Fibroblast of skin of left biceps (primary cell): Measurements from ENCODE around the gene DNAH8.

Experiments used
- DNase-seq, 2 experiments: peaks; one replicate each; pipeline ENCODE4 v3.0.0-alpha.2; 2013; ENCODE audit warnings: low read depth in 2 of 2

The DNAH8 gene

GRCh38 chr6:38796850-38797249 is 81.7 kb downstream of the DNAH8 start:
- DNase-seq, result no peak

- no peak for DNase-seq
Observed at GRCh38 chr6:38797391-38797790, 82.3 kb downstream of the DNAH8 start.

GRCh38 chr6:38799529-38800184 is 84.5 kb downstream of the DNAH8 start:
- DNase-seq, result no peak

DNA sequence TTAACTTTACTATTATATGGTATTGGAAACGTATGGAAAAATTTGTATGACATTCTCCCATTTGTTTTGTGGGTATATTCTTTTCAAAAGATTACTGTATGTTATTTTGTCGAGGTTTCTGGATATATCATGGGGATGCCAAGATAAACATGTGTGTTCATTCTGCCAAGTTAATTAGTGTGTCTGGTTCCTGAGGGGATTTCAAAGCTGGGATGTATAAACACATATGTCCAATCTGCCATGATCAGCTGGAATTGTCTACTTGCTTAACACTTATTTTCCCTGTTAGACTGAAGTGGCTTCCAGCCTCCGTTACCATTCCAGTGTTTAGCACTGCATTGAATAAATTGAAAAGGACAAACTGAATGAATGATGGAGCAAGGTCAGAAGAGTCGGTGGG is 86.2 kb downstream of the DNAH8 start:
- DNase-seq, result no peak

- no peak for DNase-seq
Observed at GRCh38 chr6:38802497-38802896, 87.4 kb downstream of the DNAH8 start.

- DNase-seq, result no peak
Observed at GRCh38 chr6:38803129-38803528, 88.0 kb downstream of the DNAH8 start.

- no peak for DNase-seq
Observed at GRCh38 chr6:38804358-38804757, 89.2 kb downstream of the DNAH8 start.

DNA sequence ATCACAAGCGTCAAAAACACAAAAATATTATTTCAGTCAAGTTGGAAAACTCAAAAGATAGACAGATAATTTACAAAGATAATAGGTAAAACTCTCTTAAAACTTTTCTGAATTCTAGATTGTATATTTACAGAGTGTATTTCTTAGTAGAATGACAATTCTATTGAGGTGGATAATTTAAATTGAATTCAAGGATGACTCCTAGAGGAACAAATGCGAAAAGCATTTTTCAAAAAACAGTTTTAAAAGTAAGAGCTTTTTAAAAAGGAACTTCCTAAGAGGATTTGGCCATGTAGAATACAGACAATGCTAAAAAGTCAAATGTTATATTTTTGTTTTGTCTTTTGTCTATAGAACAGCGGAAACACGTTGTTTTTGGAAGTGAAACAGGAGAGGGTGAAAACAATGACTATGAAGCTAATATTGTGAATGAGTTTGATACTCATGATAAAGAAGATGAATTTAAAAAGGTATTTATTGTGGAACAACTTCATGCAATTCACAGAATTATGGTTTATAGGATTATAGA is 90.1 kb downstream of the DNAH8 start:
- DNase-seq, result no peak

DNA sequence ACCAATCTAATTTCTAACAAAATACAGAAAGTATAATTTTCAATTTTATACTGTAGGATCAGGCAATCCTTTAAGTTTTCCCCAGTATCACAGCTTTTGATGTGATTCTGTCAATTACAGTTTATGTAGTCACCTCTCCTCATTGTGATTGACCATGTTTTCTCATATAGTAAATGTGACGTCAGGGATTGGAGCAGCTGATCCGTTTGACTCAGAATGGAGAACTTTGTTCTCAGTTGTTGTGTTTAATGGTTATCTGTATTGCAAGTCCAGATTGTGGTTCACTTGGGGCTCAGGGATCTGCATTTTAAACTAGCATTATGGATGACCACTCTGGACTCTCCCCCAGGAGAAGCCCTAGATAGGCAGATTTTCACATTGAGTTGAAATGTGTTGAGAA is 90.6 kb downstream of the DNAH8 start:
- no peak for DNase-seq

GRCh38 chr6:38806271-38806670 is 91.2 kb downstream of the DNAH8 start:
- no peak for DNase-seq

GRCh38 chr6:38806833-38807232 is 91.7 kb downstream of the DNAH8 start:
- DNase-seq, result no peak

GRCh38 chr6:38808039-38808438 is 92.9 kb downstream of the DNAH8 start:
- no peak for DNase-seq

DNA sequence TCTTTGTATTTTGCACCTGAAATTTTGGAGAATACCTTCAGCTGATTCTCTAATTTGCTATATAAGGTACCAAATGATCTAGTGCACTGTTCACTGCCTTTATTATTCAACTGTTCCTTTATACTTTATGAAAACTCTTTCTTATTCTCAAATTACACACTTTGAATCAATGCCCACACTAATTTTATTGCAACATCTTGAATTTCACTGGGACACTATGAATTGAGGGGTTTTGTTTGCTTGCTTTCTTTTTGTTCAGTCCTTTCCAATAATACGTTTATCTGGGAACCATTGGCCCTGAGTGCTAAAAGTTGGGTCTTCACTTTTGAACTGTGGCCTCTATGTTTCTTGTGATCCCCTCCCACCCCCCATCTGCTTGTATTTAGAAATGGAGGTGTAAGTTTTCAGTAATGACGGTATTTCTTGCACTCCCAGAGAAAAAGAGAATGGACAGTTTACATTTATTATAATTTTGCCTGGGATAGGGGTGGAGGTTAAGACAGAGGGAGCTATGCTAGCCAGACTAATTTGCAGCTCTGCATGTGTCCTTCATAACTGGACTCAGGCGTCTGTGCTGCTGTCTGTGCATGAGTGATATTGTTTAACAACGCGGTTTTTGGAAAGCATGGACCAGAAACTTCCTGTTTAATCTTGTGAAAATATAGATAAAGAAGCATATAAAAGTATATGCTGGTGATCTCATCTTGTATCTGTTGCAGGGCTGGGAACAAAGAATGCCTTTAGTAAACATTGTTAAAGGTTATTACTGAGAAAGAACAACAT is 98.1 kb downstream of the DNAH8 start:
- DNase-seq, result no peak

GRCh38 chr6:38814761-38815160 is 99.7 kb downstream of the DNAH8 start:
- no peak for DNase-seq

DNA sequence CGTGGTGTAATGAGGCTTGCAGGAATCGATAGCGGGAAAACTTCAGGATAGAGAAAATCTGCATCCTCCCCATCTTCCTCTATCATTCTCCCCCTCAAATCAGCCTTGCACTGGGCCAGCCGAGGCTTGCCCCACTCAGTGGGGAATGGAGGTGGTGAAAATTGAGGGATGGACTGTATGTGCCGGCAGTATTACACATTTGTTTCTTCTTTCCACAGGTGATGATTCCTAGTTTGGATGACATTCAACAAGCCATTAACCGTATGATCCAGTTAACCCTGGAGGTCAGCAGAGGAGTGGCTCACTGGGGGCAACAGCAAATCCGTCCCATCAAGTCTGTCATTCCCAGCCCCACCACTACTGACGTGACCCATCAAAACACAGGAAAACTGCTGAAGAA is 100.1 kb downstream of the DNAH8 start:
- DNase-seq, result no peak

DNA sequence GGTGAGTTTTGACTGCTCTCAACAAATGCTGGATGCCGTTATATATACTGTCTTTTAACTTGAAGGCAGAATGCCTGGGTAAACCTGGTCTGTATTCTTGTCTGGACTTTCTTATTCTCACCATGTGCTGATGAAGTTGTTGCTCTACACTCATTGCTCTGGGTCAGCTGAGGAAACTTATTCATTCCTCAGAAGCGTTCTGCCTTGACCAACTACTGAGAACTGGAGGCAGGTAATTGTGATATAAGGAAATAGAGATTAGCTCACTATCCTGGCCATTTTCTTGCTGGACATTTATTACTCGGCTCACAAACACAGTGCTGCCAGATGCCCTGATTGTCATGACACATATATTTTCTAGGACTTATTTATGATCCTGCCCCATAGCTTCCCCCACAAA is 103.6 kb downstream of the DNAH8 start:
- DNase-seq, result no peak

- DNase-seq, result no peak
Observed at GRCh38 chr6:38822963-38823362, 107.9 kb downstream of the DNAH8 start.

DNA sequence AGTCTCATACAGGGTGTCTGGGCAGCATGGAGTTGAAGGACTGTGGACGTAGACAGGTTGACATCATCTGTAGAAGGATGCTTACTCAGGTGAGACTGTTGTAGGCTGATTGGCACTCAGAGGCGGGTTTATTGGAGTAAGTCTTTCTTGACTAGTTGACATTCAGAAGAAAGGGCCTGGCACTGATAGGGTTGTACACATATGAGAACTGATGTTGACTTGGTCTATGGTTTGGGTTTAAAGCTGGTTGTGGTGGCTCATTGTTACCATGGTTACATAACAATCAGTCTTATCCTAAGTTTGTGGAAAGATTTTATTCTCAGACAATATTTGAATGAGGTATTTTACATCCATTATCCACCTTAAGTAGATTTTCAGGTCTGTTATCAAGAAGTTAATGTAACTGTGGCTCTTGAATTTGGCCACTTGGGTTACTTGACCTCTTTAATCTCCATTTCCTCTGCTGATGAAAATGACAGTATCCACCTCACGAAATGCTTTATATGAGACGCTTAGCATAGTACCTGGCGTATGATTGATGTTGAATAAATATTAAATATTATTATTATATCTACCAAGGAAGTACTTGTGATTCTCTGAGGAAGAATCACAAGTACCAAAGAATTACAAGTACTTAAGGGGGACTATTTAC is 109.3 kb downstream of the DNAH8 start:
- no peak for DNase-seq

DNA sequence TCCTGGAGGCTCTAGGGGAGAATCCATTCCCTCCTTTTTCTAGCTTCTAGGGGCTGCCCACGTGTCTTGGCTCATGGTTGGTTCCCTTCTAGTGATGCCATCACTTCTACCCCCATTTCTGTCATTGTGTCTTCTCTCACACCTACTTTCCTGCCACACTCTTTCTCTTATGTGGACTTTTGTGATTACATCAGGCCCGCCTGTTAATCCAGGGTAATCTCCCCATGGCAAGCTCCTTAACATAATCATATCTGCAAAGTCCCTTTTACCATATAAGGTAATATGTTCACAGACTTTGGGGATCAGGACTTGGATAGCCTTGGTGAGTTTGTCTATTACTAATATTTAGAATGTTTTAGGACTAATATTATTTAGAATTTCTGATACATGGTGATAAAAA is 111.9 kb downstream of the DNAH8 start:
- no peak for DNase-seq

DNA sequence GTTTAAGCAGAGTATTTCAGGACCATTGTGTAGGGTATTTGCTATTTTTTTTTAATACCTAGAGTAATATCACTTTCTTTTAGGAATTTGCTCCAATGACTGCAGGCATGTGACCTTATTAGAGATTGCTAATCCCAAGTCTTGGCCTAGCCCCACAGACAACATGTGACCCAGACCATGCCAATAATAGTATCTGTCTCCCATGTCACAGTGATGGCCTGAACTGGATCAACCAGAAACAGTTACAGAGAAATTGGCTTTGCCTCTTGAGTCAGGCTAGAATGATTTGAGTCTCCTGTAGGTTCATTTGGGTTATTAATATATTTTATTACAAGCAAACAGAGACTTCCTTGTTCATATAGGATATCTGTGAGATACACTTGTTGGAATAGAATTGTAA is 116.8 kb downstream of the DNAH8 start:
- DNase-seq, result no peak

DNA sequence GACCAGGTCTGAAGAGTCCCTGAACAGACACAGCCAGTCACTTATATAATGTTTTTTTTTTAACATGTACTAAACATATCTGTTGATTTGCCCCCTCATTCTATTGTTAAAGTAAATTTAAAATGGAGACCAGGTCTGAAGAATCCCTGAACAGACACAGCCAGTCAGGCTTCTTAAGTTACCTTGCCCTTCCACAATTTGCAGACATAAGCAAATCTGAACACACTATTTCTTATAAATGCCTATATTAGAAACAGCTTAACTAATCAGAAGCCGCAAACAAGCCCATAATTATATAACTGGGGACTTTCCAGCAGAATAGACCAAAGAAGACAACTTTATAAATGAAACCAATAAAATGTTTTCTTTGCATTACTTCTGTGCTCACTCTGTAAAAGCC is 118.2 kb downstream of the DNAH8 start:
- DNase-seq, result no peak

GRCh38 chr6:38836585-38836984 is 121.5 kb downstream of the DNAH8 start:
- DNase-seq, result no peak

- DNase-seq, result no peak
Observed at GRCh38 chr6:38837101-38837500, 122.0 kb downstream of the DNAH8 start.
